K562 (cell line): Measurements from ENCODE around the gene GLI3.

ENCODE experiments used
- NFIC ChIP-seq: fragments of 450-650 bp; IDR thresholded peaks from 2 replicates; pipeline ENCODE4 v1.6.1; 2017; ENCODE audit warnings: mild to moderate bottlenecking, inconsistent platforms
- TOE1 ChIP-seq, 2 experiments: fragments of 450-650 bp in 1 of 2; sonication (generic) in 1 of 2; formaldehyde crosslinking in 1 of 2; IDR thresholded peaks; 2 replicates each; pipeline versions ENCODE4 v1.7.1 to v1.8.0; 2016 to 2022; ENCODE audit warnings: borderline replicate concordance in 2 of 2, mild to moderate bottlenecking in 2 of 2, antibody characterized with exemption in 1 of 2, inconsistent platforms in 1 of 2, low read depth in 1 of 2, missing genetic modification reagents in 1 of 2, moderate library complexity in 1 of 2
- ZBTB8A ChIP-seq: fragments of 450-650 bp; IDR thresholded peaks from 2 replicates; pipeline ENCODE4 v1.6.1; 2018; ENCODE audit warnings: mild to moderate bottlenecking, moderate library complexity; ENCODE audit not compliant: partially characterized antibody
- ZNF274 ChIP-seq: IDR thresholded peaks from 2 replicates; pipeline ENCODE4 v1.6.1; 2011; ENCODE audit warnings: low read depth, mild to moderate bottlenecking, low read length, moderate library complexity, borderline replicate concordance
- TF ChIP-seq, protein P1 (sequence below), 3 experiments: IDR thresholded peaks in 2 of 3; conservative IDR thresholded peaks in 1 of 3; 2 replicates each; pipeline ENCODE4 v1.5.1; 2011 to 2012; ENCODE audit warnings: low read length in 3 of 3, mild to moderate bottlenecking in 3 of 3, control low read depth in 2 of 3, improper control_type of control experiment in 1 of 3, inconsistent platforms in 1 of 3, low read depth in 1 of 3, mixed read lengths in 1 of 3, moderate library complexity in 1 of 3; ENCODE audit not compliant: insufficient read depth in 2 of 3
- TF ChIP-seq, protein P2 (sequence below): fragments of 250-450 bp; sonication (Bioruptor Pico); IDR thresholded peaks from 2 replicates; pipeline ENCODE4 v1.8.0; 2022; ENCODE audit warnings: moderate library complexity, mild to moderate bottlenecking, inconsistent platforms

DNA sequence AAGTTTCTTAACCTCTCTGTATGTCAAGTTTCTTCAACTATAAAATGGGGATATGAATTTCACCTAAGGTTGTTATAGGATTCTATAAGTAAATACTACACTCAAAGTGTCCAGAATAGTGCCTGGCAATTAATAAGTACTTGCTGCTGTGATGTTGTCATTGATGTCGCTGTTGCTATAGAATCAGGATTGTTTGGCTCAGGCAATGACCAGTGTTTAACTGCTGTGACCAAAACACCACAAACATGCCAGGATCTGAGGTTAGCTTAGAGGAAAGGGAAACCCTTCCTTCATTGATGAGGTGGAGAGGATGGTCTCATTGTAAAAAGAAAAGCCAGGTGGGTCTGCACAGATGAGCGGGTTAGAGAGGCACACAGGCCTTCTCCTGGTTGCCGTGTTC lies 311.1 kb downstream of the GLI3 start:
- no peak for TF ChIP-seq ZNF274
- TF ChIP-seq TOE1 (IDR thresholded peaks at IDR 0.05; ENCODE audit: borderline replicate concordance): no peak
- TF ChIP-seq TOE1 (CRISPR knock-in tag; IDR thresholded peaks at IDR 0.05; ENCODE audit: borderline replicate concordance, low read depth): no peak
- TF ChIP-seq, protein P1, sequence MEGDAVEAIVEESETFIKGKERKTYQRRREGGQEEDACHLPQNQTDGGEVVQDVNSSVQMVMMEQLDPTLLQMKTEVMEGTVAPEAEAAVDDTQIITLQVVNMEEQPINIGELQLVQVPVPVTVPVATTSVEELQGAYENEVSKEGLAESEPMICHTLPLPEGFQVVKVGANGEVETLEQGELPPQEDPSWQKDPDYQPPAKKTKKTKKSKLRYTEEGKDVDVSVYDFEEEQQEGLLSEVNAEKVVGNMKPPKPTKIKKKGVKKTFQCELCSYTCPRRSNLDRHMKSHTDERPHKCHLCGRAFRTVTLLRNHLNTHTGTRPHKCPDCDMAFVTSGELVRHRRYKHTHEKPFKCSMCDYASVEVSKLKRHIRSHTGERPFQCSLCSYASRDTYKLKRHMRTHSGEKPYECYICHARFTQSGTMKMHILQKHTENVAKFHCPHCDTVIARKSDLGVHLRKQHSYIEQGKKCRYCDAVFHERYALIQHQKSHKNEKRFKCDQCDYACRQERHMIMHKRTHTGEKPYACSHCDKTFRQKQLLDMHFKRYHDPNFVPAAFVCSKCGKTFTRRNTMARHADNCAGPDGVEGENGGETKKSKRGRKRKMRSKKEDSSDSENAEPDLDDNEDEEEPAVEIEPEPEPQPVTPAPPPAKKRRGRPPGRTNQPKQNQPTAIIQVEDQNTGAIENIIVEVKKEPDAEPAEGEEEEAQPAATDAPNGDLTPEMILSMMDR (IDR thresholded peaks at IDR 0.05 in 2 of 3, conservative IDR thresholded peaks at IDR 0.05 in 1 of 3; ENCODE audit: insufficient read depth in 2 of 3, low read depth in 1 of 3, low read length in 3 of 3): no peak
- TF ChIP-seq ZBTB8A: no peak
- TF ChIP-seq, protein P2, sequence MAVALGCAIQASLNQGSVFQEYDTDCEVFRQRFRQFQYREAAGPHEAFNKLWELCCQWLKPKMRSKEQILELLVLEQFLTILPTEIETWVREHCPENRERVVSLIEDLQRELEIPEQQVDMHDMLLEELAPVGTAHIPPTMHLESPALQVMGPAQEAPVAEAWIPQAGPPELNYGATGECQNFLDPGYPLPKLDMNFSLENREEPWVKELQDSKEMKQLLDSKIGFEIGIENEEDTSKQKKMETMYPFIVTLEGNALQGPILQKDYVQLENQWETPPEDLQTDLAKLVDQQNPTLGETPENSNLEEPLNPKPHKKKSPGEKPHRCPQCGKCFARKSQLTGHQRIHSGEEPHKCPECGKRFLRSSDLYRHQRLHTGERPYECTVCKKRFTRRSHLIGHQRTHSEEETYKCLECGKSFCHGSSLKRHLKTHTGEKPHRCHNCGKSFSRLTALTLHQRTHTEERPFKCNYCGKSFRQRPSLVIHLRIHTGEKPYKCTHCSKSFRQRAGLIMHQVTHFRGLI (CRISPR knock-in tag): no peak
- TF ChIP-seq NFIC: no peak
